Panc1 (cell line): ENCODE results near the gene MYMK. TPM values are rescaled to one million over a fixed set of nuclear protein-coding genes. Genes with fewer than 3 reads are reported as not detected.

ENCODE experiments used
- ATAC-seq: fragments of 200-7000 bp; cut with Tn5 transposase; 2 replicates; pipeline ENCODE4 v1.9.1; 2020; ENCODE audit warnings: mild to moderate bottlenecking, moderate library complexity
- BruUV-seq: library from RNA; stranded (reverse); fragments of 400-500 nt; replicated peaks from 2 replicates; lab custom pipeline; 2021; lab: Mats Ljungman, UMichigan
- CTCF ChIA-PET: fragments of 300-600 bp; sonication (Branson Sonifier 250); formaldehyde crosslinking; loops from one replicate; lab custom pipeline; 2022; ENCODE audit warnings: antibody characterized with exemption; lab: Charles Lee
- POLR2A ChIA-PET: fragments of 300-600 bp; sonication (Branson Sonifier 250); formaldehyde crosslinking; loops from one replicate; lab custom pipeline; 2022; ENCODE audit warnings: antibody characterized with exemption; lab: Charles Lee
- DNase-seq: peaks from one replicate; pipeline ENCODE4 v3.0.0-alpha.2; 2010; ENCODE audit warnings: low read depth, low spot score
- H3K27ac ChIP-seq: 2 replicates; pipeline ENCODE4 v1.5.1; 2011; ENCODE audit warnings: mild to moderate bottlenecking, low read length, inconsistent platforms
- H3K27me3 ChIP-seq: fragments of 200-500 bp; sonication (Bioruptor generic); 2 replicates; pipeline ENCODE4 v1.6.0; 2014; ENCODE audit warnings: low read length, inconsistent platforms; ENCODE audit not compliant: control insufficient read depth, insufficient read depth
- H3K36me3 ChIP-seq: fragments of 200-500 bp; sonication (Bioruptor generic); 2 replicates; pipeline ENCODE4 v1.5.1; 2014; ENCODE audit warnings: inconsistent platforms, mild to moderate bottlenecking, low read length, moderate library complexity; ENCODE audit not compliant: control insufficient read depth, insufficient read depth
- H3K4me1 ChIP-seq: 2 replicates; pipeline ENCODE4 v1.5.1; 2011; ENCODE audit warnings: inconsistent platforms, mild to moderate bottlenecking, low read length, moderate library complexity; ENCODE audit not compliant: control insufficient read depth, insufficient read depth
- H3K4me3 ChIP-seq, 2 experiments: 2 replicates each; pipeline ENCODE4 v1.5.1; 2011 to 2012; ENCODE audit warnings: low read depth in 2 of 2, low read length in 2 of 2, mild to moderate bottlenecking in 2 of 2, inconsistent platforms in 1 of 2, moderate library complexity in 1 of 2
- H3K9me3 ChIP-seq: fragments of 200-500 bp; sonication (Bioruptor generic); 2 replicates; pipeline ENCODE4 v1.5.1; 2014; ENCODE audit warnings: low read depth, mild to moderate bottlenecking, inconsistent platforms, low read length, moderate library complexity; ENCODE audit not compliant: control insufficient read depth, insufficient read depth
- POLR2AphosphoS5 ChIP-seq: IDR thresholded peaks from 2 replicates; pipeline ENCODE4 v1.6.1; 2012; ENCODE audit warnings: mild to moderate bottlenecking, low read depth, low read length, moderate library complexity
- SIN3A ChIP-seq: IDR thresholded peaks from 2 replicates; pipeline ENCODE4 v1.6.1; 2012; ENCODE audit warnings: low read depth, mild to moderate bottlenecking, low read length, moderate library complexity, borderline replicate concordance; ENCODE audit not compliant: insufficient read depth
- TCF7L2 ChIP-seq: IDR thresholded peaks from 2 replicates; pipeline ENCODE4 v1.6.1; 2011; ENCODE audit warnings: mild to moderate bottlenecking, low read depth, low read length, inconsistent platforms
- in situ Hi-C: cut with HindIII; loops from 2 replicates; pipeline ENCODE4 v1.10.0; 2016; ENCODE audit warnings: low sequenced_read_pairs, low pct_unique_long_range_greater_than_20kb
- intact Hi-C: fragments of 100-400 bp; cut with micrococcal nuclease; formaldehyde crosslinking; loops from one replicate; pipeline ENCODE4 v1.10.0; 2022; ENCODE audit not compliant: unreplicated experiment
- total RNA-seq: library from RNA; stranded (reverse); gene quantifications from one replicate; pipeline ENCODE4 v1.2.1, GENCODE V29; 2021; ENCODE audit not compliant: unreplicated experiment
- TF ChIP-seq, protein P1 (sequence below): fragments of 450-650 bp; IDR thresholded peaks from 2 replicates; pipeline ENCODE4 v1.5.1; 2017; ENCODE audit warnings: mild to moderate bottlenecking
- TF ChIP-seq, protein P2 (sequence below), 2 experiments: IDR thresholded peaks; 2 replicates each; pipeline ENCODE4 v1.6.1; 2011 to 2012; ENCODE audit warnings: low read depth in 2 of 2, control low read depth in 1 of 2, low read length in 1 of 2, mild to moderate bottlenecking in 1 of 2, moderate library complexity in 1 of 2; ENCODE audit not compliant: insufficient read depth in 1 of 2

The MYMK gene
- total RNA-seq, 1 experiment from 2014 or later, result not detected

DNA sequence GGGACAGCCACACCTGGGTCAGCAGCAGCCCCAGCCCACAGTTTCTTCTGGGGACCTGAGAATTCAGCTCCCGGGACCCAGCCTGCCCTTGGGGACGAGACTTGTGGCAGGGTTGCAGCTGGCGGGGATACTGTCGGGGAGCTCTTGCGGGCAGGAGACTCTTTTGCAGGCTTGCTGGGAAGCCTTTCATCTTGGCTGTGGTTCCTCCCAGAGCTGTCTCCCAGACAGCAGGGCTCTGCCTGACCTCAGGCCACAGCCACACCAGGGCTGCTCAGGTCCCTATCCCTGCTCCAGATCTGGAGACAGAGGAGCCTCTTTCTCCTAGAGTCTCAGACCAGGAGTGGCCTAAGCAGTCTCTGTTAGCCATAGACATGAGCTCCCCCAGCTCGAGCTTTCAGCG, 4.7 kb upstream of the MYMK start:
- CTCF ChIA-PET, result no interaction called here
- ATAC-seq, result 0 out of 2 replicates have a peak, but pooled peaks have one; percentile 18
- H3K9me3 ChIP-seq, result no peaks in the 10 kb centered on the region
- POLR2A ChIA-PET, result no interaction called here
- BruUV-seq, result no TSS peak
- DNase-seq, result no peak
- no peaks in the 10 kb centered on the region for H3K27me3 ChIP-seq
- no peaks in the 10 kb centered on the region for H3K36me3 ChIP-seq
- intact Hi-C loops (no loop called here), in situ Hi-C loops (no loop called here)
- TF ChIP-seq, protein P1, sequence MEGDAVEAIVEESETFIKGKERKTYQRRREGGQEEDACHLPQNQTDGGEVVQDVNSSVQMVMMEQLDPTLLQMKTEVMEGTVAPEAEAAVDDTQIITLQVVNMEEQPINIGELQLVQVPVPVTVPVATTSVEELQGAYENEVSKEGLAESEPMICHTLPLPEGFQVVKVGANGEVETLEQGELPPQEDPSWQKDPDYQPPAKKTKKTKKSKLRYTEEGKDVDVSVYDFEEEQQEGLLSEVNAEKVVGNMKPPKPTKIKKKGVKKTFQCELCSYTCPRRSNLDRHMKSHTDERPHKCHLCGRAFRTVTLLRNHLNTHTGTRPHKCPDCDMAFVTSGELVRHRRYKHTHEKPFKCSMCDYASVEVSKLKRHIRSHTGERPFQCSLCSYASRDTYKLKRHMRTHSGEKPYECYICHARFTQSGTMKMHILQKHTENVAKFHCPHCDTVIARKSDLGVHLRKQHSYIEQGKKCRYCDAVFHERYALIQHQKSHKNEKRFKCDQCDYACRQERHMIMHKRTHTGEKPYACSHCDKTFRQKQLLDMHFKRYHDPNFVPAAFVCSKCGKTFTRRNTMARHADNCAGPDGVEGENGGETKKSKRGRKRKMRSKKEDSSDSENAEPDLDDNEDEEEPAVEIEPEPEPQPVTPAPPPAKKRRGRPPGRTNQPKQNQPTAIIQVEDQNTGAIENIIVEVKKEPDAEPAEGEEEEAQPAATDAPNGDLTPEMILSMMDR, result no peak
- TF ChIP-seq TCF7L2, result no peak
- TF ChIP-seq, protein P2, sequence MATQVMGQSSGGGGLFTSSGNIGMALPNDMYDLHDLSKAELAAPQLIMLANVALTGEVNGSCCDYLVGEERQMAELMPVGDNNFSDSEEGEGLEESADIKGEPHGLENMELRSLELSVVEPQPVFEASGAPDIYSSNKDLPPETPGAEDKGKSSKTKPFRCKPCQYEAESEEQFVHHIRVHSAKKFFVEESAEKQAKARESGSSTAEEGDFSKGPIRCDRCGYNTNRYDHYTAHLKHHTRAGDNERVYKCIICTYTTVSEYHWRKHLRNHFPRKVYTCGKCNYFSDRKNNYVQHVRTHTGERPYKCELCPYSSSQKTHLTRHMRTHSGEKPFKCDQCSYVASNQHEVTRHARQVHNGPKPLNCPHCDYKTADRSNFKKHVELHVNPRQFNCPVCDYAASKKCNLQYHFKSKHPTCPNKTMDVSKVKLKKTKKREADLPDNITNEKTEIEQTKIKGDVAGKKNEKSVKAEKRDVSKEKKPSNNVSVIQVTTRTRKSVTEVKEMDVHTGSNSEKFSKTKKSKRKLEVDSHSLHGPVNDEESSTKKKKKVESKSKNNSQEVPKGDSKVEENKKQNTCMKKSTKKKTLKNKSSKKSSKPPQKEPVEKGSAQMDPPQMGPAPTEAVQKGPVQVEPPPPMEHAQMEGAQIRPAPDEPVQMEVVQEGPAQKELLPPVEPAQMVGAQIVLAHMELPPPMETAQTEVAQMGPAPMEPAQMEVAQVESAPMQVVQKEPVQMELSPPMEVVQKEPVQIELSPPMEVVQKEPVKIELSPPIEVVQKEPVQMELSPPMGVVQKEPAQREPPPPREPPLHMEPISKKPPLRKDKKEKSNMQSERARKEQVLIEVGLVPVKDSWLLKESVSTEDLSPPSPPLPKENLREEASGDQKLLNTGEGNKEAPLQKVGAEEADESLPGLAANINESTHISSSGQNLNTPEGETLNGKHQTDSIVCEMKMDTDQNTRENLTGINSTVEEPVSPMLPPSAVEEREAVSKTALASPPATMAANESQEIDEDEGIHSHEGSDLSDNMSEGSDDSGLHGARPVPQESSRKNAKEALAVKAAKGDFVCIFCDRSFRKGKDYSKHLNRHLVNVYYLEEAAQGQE (IDR thresholded peaks at IDR 0.05; ENCODE audit: insufficient read depth in 1 of 2, low read depth in 2 of 2, low read length in 1 of 2), result no peak
- no peak for TF ChIP-seq SIN3A
- TF ChIP-seq POLR2AphosphoS5, result no peak
- H3K27ac ChIP-seq, result no peak overlapping the region
- H3K4me3 ChIP-seq, result no peak overlapping the region
- no peaks in the 10 kb centered on the region; the same call in 1 of the 2 replicates for H3K4me1 ChIP-seq

DNA sequence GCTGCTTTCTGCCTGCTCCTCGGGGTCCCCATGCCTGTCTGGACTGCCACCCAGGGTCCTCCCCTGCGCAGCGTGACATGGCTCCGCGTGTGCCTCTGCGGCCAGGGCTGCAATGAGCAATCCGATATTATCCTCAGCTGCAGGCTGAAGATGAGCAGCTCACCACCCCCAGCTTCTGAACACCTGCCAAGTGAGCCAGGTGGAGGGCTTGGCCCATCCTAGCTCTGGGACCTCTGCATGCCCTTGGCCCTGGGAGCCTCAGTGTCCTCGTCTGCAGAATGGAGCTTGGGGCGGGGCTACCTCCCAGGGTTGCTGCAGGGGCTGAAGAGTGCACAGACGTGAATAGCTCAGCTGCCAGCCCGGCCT, 4.1 kb upstream of the MYMK start:
- in situ Hi-C loops, result no loop called here
- intact Hi-C loops, result no loop called here
- no peaks in the 10 kb centered on the region for H3K27me3 ChIP-seq
- TF ChIP-seq, protein P2 (IDR thresholded peaks at IDR 0.05; ENCODE audit: insufficient read depth in 1 of 2, low read depth in 2 of 2, low read length in 1 of 2), result no peak
- no peak for TF ChIP-seq TCF7L2
- TF ChIP-seq SIN3A, result no peak
- TF ChIP-seq POLR2AphosphoS5, result no peak
- TF ChIP-seq, protein P1, result no peak
- H3K36me3 ChIP-seq, result no peaks in the 10 kb centered on the region
- CTCF ChIA-PET, result no interaction called here
- no peak for ATAC-seq
- no peak overlapping the region for H3K27ac ChIP-seq
- BruUV-seq, result no TSS peak
- no peaks in the 10 kb centered on the region for H3K9me3 ChIP-seq
- H3K4me1 ChIP-seq, result no peaks in the 10 kb centered on the region; the same call in 1 of the 2 replicates
- no peak overlapping the region for H3K4me3 ChIP-seq
- POLR2A ChIA-PET, result no interaction called here
- no peak for DNase-seq
